H1 (cell line): ENCODE results near the gene CNKSR2. TPM values are rescaled to one million over a fixed set of nuclear protein-coding genes. Genes with fewer than 3 reads are reported as not detected.

Source experiments
- BACH1 ChIP-seq: IDR thresholded peaks from 2 replicates; pipeline ENCODE4 v1.6.1; 2012; ENCODE audit warnings: low read length, improper control_type of control experiment
- CEBPB ChIP-seq: IDR thresholded peaks from 2 replicates; pipeline ENCODE4 v1.6.1; 2012; ENCODE audit warnings: low read depth, low read length
- FOSL1 ChIP-seq: IDR thresholded peaks from 2 replicates; pipeline ENCODE4 v1.6.1; 2011; ENCODE audit warnings: mild to moderate bottlenecking, low read depth, low read length, moderate library complexity; ENCODE audit not compliant: insufficient read depth
- GABPA ChIP-seq: IDR thresholded peaks from 2 replicates; pipeline ENCODE4 v1.6.1; 2011; ENCODE audit warnings: mild to moderate bottlenecking, low read length, moderate library complexity, borderline replicate concordance; ENCODE audit not compliant: insufficient read depth
- TAF7 ChIP-seq: optimal IDR thresholded peaks from 2 replicates; pipeline ENCODE3; 2011; ENCODE audit warnings: low read depth, mild to moderate bottlenecking, inconsistent platforms, low read length, moderate library complexity, borderline replicate concordance
- polyA plus RNA-seq, 7 experiments: library from polyadenylated mRNA; depleted of rRNA in 3 of 7; stranded (reverse) in 5 of 7; unstranded in 2 of 7; fragments of >200 nt in 5 of 7; fragments of 200-250 nt in 2 of 7; gene quantifications; 1 replicate in 5 of 7; 2 replicates in 1 of 7; 4 replicates in 1 of 7; pipeline versions ENCODE4 v1.2.1 to v1.2.3, GENCODE V29; 2011 to 2013; ENCODE audit warnings: missing spikeins in 2 of 7, mixed read lengths in 2 of 7
- total RNA-seq: library from RNA; stranded (reverse); fragmentation: NEBNext Ultra II Directional; extraction: Animal tissue kit (Norgen Biotek cat#: 25700); gene quantifications from 2 replicates; pipeline ENCODE4 v1.2.1, GENCODE V29; 2021
- TF ChIP-seq, protein P1 (sequence below): fragments of 300-600 bp; sonication (generic); IDR thresholded peaks from 2 replicates; pipeline ENCODE4 v1.7.1; 2012; ENCODE audit warnings: low read length, moderate library complexity, mild to moderate bottlenecking, inconsistent platforms; ENCODE audit not compliant: insufficient replicate concordance

The CNKSR2 gene
- total and polyA plus RNA-seq, 2 of the 8 experiments (the other 6 are each of a cell fraction or from before 2014, with no cell fraction given): 5.5 to 16.3 TPM

- TF ChIP-seq, protein P1, sequence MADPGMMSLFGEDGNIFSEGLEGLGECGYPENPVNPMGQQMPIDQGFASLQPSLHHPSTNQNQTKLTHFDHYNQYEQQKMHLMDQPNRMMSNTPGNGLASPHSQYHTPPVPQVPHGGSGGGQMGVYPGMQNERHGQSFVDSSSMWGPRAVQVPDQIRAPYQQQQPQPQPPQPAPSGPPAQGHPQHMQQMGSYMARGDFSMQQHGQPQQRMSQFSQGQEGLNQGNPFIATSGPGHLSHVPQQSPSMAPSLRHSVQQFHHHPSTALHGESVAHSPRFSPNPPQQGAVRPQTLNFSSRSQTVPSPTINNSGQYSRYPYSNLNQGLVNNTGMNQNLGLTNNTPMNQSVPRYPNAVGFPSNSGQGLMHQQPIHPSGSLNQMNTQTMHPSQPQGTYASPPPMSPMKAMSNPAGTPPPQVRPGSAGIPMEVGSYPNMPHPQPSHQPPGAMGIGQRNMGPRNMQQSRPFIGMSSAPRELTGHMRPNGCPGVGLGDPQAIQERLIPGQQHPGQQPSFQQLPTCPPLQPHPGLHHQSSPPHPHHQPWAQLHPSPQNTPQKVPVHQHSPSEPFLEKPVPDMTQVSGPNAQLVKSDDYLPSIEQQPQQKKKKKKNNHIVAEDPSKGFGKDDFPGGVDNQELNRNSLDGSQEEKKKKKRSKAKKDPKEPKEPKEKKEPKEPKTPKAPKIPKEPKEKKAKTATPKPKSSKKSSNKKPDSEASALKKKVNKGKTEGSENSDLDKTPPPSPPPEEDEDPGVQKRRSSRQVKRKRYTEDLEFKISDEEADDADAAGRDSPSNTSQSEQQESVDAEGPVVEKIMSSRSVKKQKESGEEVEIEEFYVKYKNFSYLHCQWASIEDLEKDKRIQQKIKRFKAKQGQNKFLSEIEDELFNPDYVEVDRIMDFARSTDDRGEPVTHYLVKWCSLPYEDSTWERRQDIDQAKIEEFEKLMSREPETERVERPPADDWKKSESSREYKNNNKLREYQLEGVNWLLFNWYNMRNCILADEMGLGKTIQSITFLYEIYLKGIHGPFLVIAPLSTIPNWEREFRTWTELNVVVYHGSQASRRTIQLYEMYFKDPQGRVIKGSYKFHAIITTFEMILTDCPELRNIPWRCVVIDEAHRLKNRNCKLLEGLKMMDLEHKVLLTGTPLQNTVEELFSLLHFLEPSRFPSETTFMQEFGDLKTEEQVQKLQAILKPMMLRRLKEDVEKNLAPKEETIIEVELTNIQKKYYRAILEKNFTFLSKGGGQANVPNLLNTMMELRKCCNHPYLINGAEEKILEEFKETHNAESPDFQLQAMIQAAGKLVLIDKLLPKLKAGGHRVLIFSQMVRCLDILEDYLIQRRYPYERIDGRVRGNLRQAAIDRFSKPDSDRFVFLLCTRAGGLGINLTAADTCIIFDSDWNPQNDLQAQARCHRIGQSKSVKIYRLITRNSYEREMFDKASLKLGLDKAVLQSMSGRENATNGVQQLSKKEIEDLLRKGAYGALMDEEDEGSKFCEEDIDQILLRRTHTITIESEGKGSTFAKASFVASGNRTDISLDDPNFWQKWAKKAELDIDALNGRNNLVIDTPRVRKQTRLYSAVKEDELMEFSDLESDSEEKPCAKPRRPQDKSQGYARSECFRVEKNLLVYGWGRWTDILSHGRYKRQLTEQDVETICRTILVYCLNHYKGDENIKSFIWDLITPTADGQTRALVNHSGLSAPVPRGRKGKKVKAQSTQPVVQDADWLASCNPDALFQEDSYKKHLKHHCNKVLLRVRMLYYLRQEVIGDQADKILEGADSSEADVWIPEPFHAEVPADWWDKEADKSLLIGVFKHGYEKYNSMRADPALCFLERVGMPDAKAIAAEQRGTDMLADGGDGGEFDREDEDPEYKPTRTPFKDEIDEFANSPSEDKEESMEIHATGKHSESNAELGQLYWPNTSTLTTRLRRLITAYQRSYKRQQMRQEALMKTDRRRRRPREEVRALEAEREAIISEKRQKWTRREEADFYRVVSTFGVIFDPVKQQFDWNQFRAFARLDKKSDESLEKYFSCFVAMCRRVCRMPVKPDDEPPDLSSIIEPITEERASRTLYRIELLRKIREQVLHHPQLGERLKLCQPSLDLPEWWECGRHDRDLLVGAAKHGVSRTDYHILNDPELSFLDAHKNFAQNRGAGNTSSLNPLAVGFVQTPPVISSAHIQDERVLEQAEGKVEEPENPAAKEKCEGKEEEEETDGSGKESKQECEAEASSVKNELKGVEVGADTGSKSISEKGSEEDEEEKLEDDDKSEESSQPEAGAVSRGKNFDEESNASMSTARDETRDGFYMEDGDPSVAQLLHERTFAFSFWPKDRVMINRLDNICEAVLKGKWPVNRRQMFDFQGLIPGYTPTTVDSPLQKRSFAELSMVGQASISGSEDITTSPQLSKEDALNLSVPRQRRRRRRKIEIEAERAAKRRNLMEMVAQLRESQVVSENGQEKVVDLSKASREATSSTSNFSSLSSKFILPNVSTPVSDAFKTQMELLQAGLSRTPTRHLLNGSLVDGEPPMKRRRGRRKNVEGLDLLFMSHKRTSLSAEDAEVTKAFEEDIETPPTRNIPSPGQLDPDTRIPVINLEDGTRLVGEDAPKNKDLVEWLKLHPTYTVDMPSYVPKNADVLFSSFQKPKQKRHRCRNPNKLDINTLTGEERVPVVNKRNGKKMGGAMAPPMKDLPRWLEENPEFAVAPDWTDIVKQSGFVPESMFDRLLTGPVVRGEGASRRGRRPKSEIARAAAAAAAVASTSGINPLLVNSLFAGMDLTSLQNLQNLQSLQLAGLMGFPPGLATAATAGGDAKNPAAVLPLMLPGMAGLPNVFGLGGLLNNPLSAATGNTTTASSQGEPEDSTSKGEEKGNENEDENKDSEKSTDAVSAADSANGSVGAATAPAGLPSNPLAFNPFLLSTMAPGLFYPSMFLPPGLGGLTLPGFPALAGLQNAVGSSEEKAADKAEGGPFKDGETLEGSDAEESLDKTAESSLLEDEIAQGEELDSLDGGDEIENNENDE: no peak
- no peak for TF ChIP-seq BACH1
- TF ChIP-seq CEBPB: no peak
- no peak for TF ChIP-seq GABPA
- no peak for TF ChIP-seq TAF7
- TF ChIP-seq FOSL1: no peak
- TF ChIP-seq, all 59 proteins: peak for 0
Observed at GRCh38 chrX:21655901-21656586, 281.8 kb downstream of the CNKSR2 start (continued).
